ENCODE data around the gene GGTLC2.
"Not testable (repeated sequence)": the region's sequence is repeated elsewhere in the genome, so short reads cannot be mapped to it uniquely, and the experiment has no call there.

- TF ChIP-seq CTCF (IDR thresholded peaks at IDR 0.05; ENCODE audit: low read length); EZH2phosphoT487 (IDR thresholded peaks at IDR 0.05; ENCODE audit: low read length); EZH2 (optimal IDR thresholded peaks at IDR 0.05; ENCODE audit: low read depth, low read length): not testable (repeated sequence)
Observed at GRCh38 chr22:22648863-22649536, 4.6 kb downstream of the GGTLC2 start.

All from MM.1S (cell line).